ENCODE data around the gene GOT1. TPM values are rescaled to one million over a fixed set of nuclear protein-coding genes. Genes with fewer than 3 reads are reported as not detected.

GOT1 gene
- total and polyA plus RNA-seq, 2 experiments from 2014 or later, result 36.8 to 37.7 TPM

GRCh38 chr10:99444383-99445045 is 14.1 kb upstream of the GOT1 start:
- peaks cover 12% of the 10 kb centered on the region; the same call in 1 of the 2 replicates for H3K4me1 ChIP-seq (ENCODE audit: insufficient read depth)
- no peaks in the 10 kb centered on the region for H3K36me3 Mint-ChIP-seq (ENCODE audit: low read depth)
- TF ChIP-seq CTCF (conservative IDR thresholded peaks at IDR 0.05; ENCODE audit: low read depth in 2 of 2) (no peak), POLR2AphosphoS5 (IDR thresholded peaks at IDR 0.05; ENCODE audit: low read depth) (no peak), CREB1 (CRISPR knock-in tag; IDR thresholded peaks at IDR 0.05; ENCODE audit: low read depth) (no peak), EZH2 (IDR thresholded peaks at IDR 0.05; ENCODE audit: low read depth, unreplicated experiment) (no peak), JUNB (IDR thresholded peaks at IDR 0.05; ENCODE audit: unreplicated experiment) (no peak), ZNF331 (CRISPR knock-in tag; IDR thresholded peaks at IDR 0.05; ENCODE audit: low read depth) (no peak), STAT1 (IDR thresholded peaks at IDR 0.05; ENCODE audit: unreplicated experiment) (no peak)
- TF ChIP-seq, protein P1, sequence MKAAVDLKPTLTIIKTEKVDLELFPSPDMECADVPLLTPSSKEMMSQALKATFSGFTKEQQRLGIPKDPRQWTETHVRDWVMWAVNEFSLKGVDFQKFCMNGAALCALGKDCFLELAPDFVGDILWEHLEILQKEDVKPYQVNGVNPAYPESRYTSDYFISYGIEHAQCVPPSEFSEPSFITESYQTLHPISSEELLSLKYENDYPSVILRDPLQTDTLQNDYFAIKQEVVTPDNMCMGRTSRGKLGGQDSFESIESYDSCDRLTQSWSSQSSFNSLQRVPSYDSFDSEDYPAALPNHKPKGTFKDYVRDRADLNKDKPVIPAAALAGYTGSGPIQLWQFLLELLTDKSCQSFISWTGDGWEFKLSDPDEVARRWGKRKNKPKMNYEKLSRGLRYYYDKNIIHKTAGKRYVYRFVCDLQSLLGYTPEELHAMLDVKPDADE (IDR thresholded peaks at IDR 0.05), result no peak
- no peak overlapping the region for H3K4me3 ChIP-seq
- no peaks in the 10 kb centered on the region for H4K20me1 ChIP-seq (replicated peaks; ENCODE audit: insufficient read depth)
- peak; percentile 49; the same call in 2 of the 3 replicates for ATAC-seq
- H3K27ac ChIP-seq (ENCODE audit: low read depth), result no peak overlapping the region
- no peak for DNase-seq (ENCODE audit: low spot score)
- peak overlapping the region; percentile 75; the same call in 1 of the 2 replicates for H2AFZ ChIP-seq
- peaks cover 10% of the 10 kb centered on the region for H3K4me1 Mint-ChIP-seq
- H3K27ac Mint-ChIP-seq, result no peak overlapping the region
- no peaks in the 10 kb centered on the region for H3K9me3 Mint-ChIP-seq
- H3K79me2 ChIP-seq (replicated peaks; ENCODE audit: insufficient read depth), result no peaks in the 10 kb centered on the region
- H3K4me3 Mint-ChIP-seq, result no peak overlapping the region
- H3K36me3 ChIP-seq (ENCODE audit: insufficient read depth), result no peaks in the 10 kb centered on the region
- H3K27me3 ChIP-seq (ENCODE audit: insufficient read depth), result no peaks in the 10 kb centered on the region
- no peaks in the 10 kb centered on the region for H3K27me3 Mint-ChIP-seq (ENCODE audit: insufficient read depth, low read depth, poor library complexity)
- H3F3A ChIP-seq (replicated peaks; ENCODE audit: low read depth), result no peaks in the 10 kb centered on the region
- no peak overlapping the region; the same call in 1 of the 2 replicates for H3K4me2 ChIP-seq
- H3K9me2 ChIP-seq (ENCODE audit: insufficient read depth), result peaks cover 2% of the 10 kb centered on the region; the same call in 1 of the 2 replicates

DNA sequence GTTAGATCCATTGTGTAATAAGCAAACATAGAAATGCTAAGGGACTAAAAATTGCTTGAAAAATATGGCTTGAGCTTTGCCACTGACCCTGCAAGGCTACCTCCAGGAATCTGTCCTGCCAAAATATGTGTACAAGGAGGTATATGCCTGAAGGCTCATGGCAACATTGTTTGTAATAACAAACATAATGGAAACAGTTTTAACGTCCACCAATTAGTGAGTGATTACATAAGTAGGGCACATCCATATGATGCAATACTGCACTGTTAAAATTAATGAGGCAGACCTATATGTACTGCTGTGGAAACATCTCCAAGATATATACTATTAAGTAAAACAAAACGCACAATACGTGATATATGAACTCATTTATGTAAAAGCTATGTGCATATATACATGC is 13.1 kb upstream of the GOT1 start:
- Mint-ChIP-seq H3K4me1 (peaks cover 10% of the 10 kb centered on the region), H3K27ac (no peak overlapping the region), H3K9me3 (no peaks in the 10 kb centered on the region), H3K36me3 (ENCODE audit: low read depth) (no peaks in the 10 kb centered on the region), H3K27me3 (ENCODE audit: insufficient read depth, low read depth, poor library complexity) (no peaks in the 10 kb centered on the region), H3K4me3 (no peak overlapping the region)
- DNase-seq (ENCODE audit: low spot score) (no peak), ATAC-seq (no peak)
- Histone ChIP-seq H3K4me1 (ENCODE audit: insufficient read depth) (peaks cover 9% of the 10 kb centered on the region; the same call in 1 of the 2 replicates), H3K4me2 (no peak overlapping the region), H3K79me2 (replicated peaks; ENCODE audit: insufficient read depth) (no peaks in the 10 kb centered on the region), H3K9me2 (ENCODE audit: insufficient read depth) (peaks cover 2% of the 10 kb centered on the region; the same call in 1 of the 2 replicates), H3F3A (replicated peaks; ENCODE audit: low read depth) (no peaks in the 10 kb centered on the region), H4K20me1 (replicated peaks; ENCODE audit: insufficient read depth) (no peaks in the 10 kb centered on the region), H3K36me3 (ENCODE audit: insufficient read depth) (no peaks in the 10 kb centered on the region), H3K27me3 (ENCODE audit: insufficient read depth) (no peaks in the 10 kb centered on the region), H3K4me3 (no peak overlapping the region), H2AFZ (no peak overlapping the region), H3K27ac (ENCODE audit: low read depth) (no peak overlapping the region)
- TF ChIP-seq POLR2AphosphoS5 (IDR thresholded peaks at IDR 0.05; ENCODE audit: low read depth), result no peak
- TF ChIP-seq EZH2 (IDR thresholded peaks at IDR 0.05; ENCODE audit: low read depth, unreplicated experiment), result no peak
- TF ChIP-seq ZNF114 (CRISPR knock-in tag; IDR thresholded peaks at IDR 0.05), result no peak
- no peak for TF ChIP-seq JUNB (IDR thresholded peaks at IDR 0.05; ENCODE audit: unreplicated experiment)
- TF ChIP-seq STAT1 (IDR thresholded peaks at IDR 0.05; ENCODE audit: unreplicated experiment), result no peak
- TF ChIP-seq ZNF462 (CRISPR knock-in tag; IDR thresholded peaks at IDR 0.05), result no peak
- TF ChIP-seq CREB1 (CRISPR knock-in tag; IDR thresholded peaks at IDR 0.05; ENCODE audit: low read depth), result no peak
